Astrocyte (in vitro differentiated cells and primary cell): Measurements from ENCODE around the gene ASPHD2. TPM values are rescaled to one million over a fixed set of nuclear protein-coding genes. Genes with fewer than 3 reads are reported as not detected.
A peak's percentile ranks its signal among the peaks of the same experiment; 100 is the strongest.

Experiments
- DNase-seq: peaks from one replicate; pipeline ENCODE4 v3.0.0-alpha.2; 2010; ENCODE audit warnings: low read depth
- FAIRE-seq: peaks from 2 replicates; lab custom pipeline; 2011; peaks lifted over from hg19 to GRCh38; lab: Jason Lieb, UNC
- H2AFZ ChIP-seq: 2 replicates; pipeline ENCODE4 v1.6.0; 2012; ENCODE audit warnings: low read depth, low read length, inconsistent platforms
- H3K27ac ChIP-seq: 2 replicates; pipeline ENCODE4 v1.5.1; 2011; ENCODE audit warnings: low read depth, low read length, inconsistent platforms
- H3K27me3 ChIP-seq: 2 replicates; pipeline ENCODE4 v1.6.0; 2011; ENCODE audit warnings: low read length, inconsistent platforms; ENCODE audit not compliant: insufficient read depth
- H3K36me3 ChIP-seq: 2 replicates; pipeline ENCODE4 v1.5.1; 2011; ENCODE audit warnings: low read length, inconsistent platforms; ENCODE audit not compliant: insufficient read depth
- H3K4me1 ChIP-seq: 2 replicates; pipeline ENCODE4 v1.5.1; 2011; ENCODE audit warnings: low read length, inconsistent platforms; ENCODE audit not compliant: insufficient read depth
- H3K4me2 ChIP-seq: 2 replicates; pipeline ENCODE4 v1.6.0; 2012; ENCODE audit warnings: low read length, inconsistent platforms
- H3K4me3 ChIP-seq: 2 replicates; pipeline ENCODE4 v1.5.1; 2011; ENCODE audit warnings: low read depth, mild to moderate bottlenecking, low read length, inconsistent platforms; ENCODE audit not compliant: insufficient read depth
- H3K79me2 ChIP-seq: 2 replicates; pipeline ENCODE4 v1.6.0; 2012; ENCODE audit warnings: mild to moderate bottlenecking, low read length, inconsistent platforms; ENCODE audit not compliant: insufficient read depth
- H3K9ac ChIP-seq: 2 replicates; pipeline ENCODE4 v1.6.0; 2012; ENCODE audit warnings: mild to moderate bottlenecking, low read length, inconsistent platforms
- H3K9me3 ChIP-seq: 2 replicates; pipeline ENCODE4 v1.5.1; 2012; ENCODE audit warnings: low read depth, mild to moderate bottlenecking, low read length, inconsistent platforms; ENCODE audit not compliant: insufficient read depth
- H4K20me1 ChIP-seq: 2 replicates; pipeline ENCODE4 v1.6.0; 2012; ENCODE audit warnings: low read length, inconsistent platforms; ENCODE audit not compliant: insufficient read depth
- H3K27ac Mint-ChIP-seq: one replicate; pipeline ENCODE4 v1.8.0; 2021; ENCODE audit warnings: mild to moderate bottlenecking, mixed read lengths; ENCODE audit not compliant: unreplicated experiment
- H3K27me3 Mint-ChIP-seq: one replicate; pipeline ENCODE4 v1.8.0; 2021; ENCODE audit warnings: low read depth, mixed read lengths; ENCODE audit not compliant: unreplicated experiment
- H3K36me3 Mint-ChIP-seq: one replicate; pipeline ENCODE4 v1.8.0; 2021; ENCODE audit warnings: low read depth, mixed read lengths; ENCODE audit not compliant: unreplicated experiment
- H3K4me1 Mint-ChIP-seq: one replicate; pipeline ENCODE4 v1.8.0; 2021; ENCODE audit warnings: low read depth, mixed read lengths; ENCODE audit not compliant: unreplicated experiment
- H3K4me3 Mint-ChIP-seq: one replicate; pipeline ENCODE4 v1.8.0; 2021; ENCODE audit warnings: mild to moderate bottlenecking, moderate library complexity, mixed read lengths; ENCODE audit not compliant: unreplicated experiment
- H3K9me3 Mint-ChIP-seq: one replicate; pipeline ENCODE4 v1.8.0; 2021; ENCODE audit warnings: mild to moderate bottlenecking, mixed read lengths; ENCODE audit not compliant: unreplicated experiment
- EZH2 ChIP-seq: IDR thresholded peaks from 2 replicates; pipeline ENCODE4 v1.6.1; 2012; ENCODE audit warnings: mild to moderate bottlenecking, low read length, inconsistent platforms; ENCODE audit not compliant: insufficient read depth
- total RNA-seq: library from RNA; stranded (reverse); gene quantifications from 2 replicates; pipeline ENCODE4 v1.2.1, GENCODE V29; 2021
- TF ChIP-seq, protein P1 (sequence below): IDR thresholded peaks from 2 replicates; pipeline ENCODE4 v1.5.1; 2011; ENCODE audit warnings: low read depth, mild to moderate bottlenecking, inconsistent platforms, low read length, moderate library complexity; ENCODE audit not compliant: insufficient read depth

ASPHD2 gene
- total RNA-seq, 1 donor from 2014 or later = 11.7 TPM

DNA sequence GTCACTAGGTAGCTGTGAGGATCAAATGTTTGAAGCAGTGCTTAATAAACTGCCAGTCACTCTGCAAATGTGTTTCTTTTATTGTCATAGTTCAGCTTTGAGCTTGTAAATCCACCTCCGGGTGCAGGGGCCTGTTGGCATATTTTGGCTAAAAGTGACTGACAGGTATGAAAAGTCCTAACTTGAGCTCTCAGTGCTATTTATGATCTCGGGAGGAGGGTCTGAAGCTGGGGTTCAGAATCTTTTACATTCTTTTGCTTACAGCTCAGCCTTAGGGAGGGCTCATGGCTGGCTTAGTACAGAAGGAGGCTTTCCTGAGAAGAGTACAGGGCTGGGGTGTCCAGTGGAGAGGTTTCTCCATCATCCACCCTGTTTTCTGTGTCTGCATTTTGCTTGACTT is 1.5 kb downstream of the ASPHD2 start:
- Mint-ChIP-seq H3K4me1 (peaks cover 22% of the 10 kb centered on the region), H3K27me3 (peaks cover 4% of the 10 kb centered on the region), H3K27ac (peak overlapping the region; percentile 71), H3K4me3 (peak overlapping the region; percentile 88), H3K9me3 (no peaks in the 10 kb centered on the region), H3K36me3 (peaks cover 22% of the 10 kb centered on the region)
- Histone ChIP-seq H3K9ac (no peak overlapping the region), H2AFZ (no peak overlapping the region), H3K4me1 (peaks cover 10% of the 10 kb centered on the region), H3K4me3 (no peak overlapping the region), H3K36me3 (no peaks in the 10 kb centered on the region), H3K79me2 (peaks cover 5% of the 10 kb centered on the region), H3K27me3 (no peaks in the 10 kb centered on the region), H3K27ac (no peak overlapping the region), H3K9me3 (no peaks in the 10 kb centered on the region), H3K4me2 (peak overlapping the region; percentile 94), H4K20me1 (peaks cover 5% of the 10 kb centered on the region)
- no peak for DNase-seq
- TF ChIP-seq EZH2 = no peak
- TF ChIP-seq, protein P1, sequence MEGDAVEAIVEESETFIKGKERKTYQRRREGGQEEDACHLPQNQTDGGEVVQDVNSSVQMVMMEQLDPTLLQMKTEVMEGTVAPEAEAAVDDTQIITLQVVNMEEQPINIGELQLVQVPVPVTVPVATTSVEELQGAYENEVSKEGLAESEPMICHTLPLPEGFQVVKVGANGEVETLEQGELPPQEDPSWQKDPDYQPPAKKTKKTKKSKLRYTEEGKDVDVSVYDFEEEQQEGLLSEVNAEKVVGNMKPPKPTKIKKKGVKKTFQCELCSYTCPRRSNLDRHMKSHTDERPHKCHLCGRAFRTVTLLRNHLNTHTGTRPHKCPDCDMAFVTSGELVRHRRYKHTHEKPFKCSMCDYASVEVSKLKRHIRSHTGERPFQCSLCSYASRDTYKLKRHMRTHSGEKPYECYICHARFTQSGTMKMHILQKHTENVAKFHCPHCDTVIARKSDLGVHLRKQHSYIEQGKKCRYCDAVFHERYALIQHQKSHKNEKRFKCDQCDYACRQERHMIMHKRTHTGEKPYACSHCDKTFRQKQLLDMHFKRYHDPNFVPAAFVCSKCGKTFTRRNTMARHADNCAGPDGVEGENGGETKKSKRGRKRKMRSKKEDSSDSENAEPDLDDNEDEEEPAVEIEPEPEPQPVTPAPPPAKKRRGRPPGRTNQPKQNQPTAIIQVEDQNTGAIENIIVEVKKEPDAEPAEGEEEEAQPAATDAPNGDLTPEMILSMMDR = no peak
- FAIRE-seq = no peak

DNA sequence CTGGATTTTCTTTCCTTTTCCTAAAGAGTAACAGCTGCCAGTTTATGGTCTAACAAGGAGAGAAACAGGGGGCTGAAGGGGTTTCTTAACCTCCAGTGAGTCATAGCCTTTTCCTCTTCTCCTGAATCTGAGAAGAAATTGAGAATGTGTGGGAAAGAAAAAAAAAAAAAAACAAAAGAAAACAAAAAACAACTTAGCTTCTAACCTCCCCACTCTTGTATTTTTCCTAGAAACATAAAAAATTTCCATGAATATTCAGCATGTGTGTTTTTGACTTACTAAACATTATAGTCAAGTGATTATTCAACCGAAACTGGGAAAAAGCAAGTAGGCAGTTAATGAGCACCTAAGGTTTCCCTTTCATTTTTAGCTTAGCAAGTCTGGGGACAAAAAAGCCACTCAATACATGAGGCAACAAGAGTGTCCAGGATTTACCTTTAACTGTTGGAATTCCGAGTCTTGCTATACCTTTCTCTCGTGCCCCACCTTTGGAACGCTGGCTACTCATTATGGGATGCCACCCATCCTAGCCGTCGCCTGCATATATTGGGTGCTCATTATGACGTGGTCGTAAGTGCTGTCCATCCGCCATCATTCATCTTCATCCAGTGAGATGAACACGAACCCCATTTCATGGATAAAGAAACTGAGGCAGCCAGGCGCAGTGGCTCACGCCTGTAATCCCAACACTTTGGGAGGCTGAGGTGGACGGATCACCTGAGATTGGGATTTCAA is 2.4 kb downstream of the ASPHD2 start:
- no peak overlapping the region for H3K27ac ChIP-seq
- peaks cover 8% of the 10 kb centered on the region for H4K20me1 ChIP-seq
- no peak overlapping the region for H3K9ac ChIP-seq
- Mint-ChIP-seq H3K27ac (peak overlapping the region; percentile 71), H3K27me3 (peaks cover 4% of the 10 kb centered on the region), H3K36me3 (peaks cover 24% of the 10 kb centered on the region), H3K9me3 (no peaks in the 10 kb centered on the region), H3K4me3 (peak overlapping the region; percentile 88), H3K4me1 (peaks cover 24% of the 10 kb centered on the region)
- H3K4me1 ChIP-seq = peaks cover 10% of the 10 kb centered on the region
- H3K4me2 ChIP-seq = peak overlapping the region; percentile 4
- TF ChIP-seq EZH2 = no peak
- TF ChIP-seq, protein P1 = no peak
- no peaks in the 10 kb centered on the region for H3K36me3 ChIP-seq
- FAIRE-seq (no peak), DNase-seq (no peak)
- no peak overlapping the region for H3K4me3 ChIP-seq
- H3K27me3 ChIP-seq = no peaks in the 10 kb centered on the region
- no peak overlapping the region for H2AFZ ChIP-seq
- peaks cover 5% of the 10 kb centered on the region for H3K79me2 ChIP-seq
- no peaks in the 10 kb centered on the region for H3K9me3 ChIP-seq
